GM23338 (cell line): ENCODE results near the gene TMEM273. TPM values are rescaled to one million over a fixed set of nuclear protein-coding genes. Genes with fewer than 3 reads are reported as not detected.

Experiments used
- CREB1 ChIP-seq: fragments of 250-450 bp; sonication (Bioruptor Pico); IDR thresholded peaks from 2 replicates; pipeline ENCODE4 v1.5.0; 2020; ENCODE audit warnings: low read depth, mild to moderate bottlenecking, moderate library complexity
- CTCF ChIP-seq, 2 experiments: fragments of 200-600 bp in 1 of 2; sonication (generic) in 1 of 2; conservative IDR thresholded peaks; 2 replicates each; pipeline versions ENCODE4 v1.5.1 to v1.6.1; 2016 to 2017; ENCODE audit warnings: antibody characterized with exemption in 2 of 2, low read depth in 2 of 2, mild to moderate bottlenecking in 2 of 2, moderate library complexity in 1 of 2
- ETS1 ChIP-seq: IDR thresholded peaks from 2 replicates; pipeline ENCODE4 v1.6.1; 2016; ENCODE audit warnings: antibody characterized with exemption
- EZH2 ChIP-seq: fragments of 200-600 bp; sonication (generic); IDR thresholded peaks from one replicate; pipeline ENCODE4 v1.8.0; 2017; ENCODE audit warnings: antibody characterized with exemption, mild to moderate bottlenecking, low read depth; ENCODE audit not compliant: unreplicated experiment
- EZH2phosphoT487 ChIP-seq: fragments of 200-600 bp; sonication (generic); IDR thresholded peaks from one replicate; pipeline ENCODE4 v1.8.1; 2018; ENCODE audit warnings: antibody characterized with exemption; ENCODE audit not compliant: unreplicated experiment
- JUNB ChIP-seq: IDR thresholded peaks from one replicate; pipeline ENCODE4 v1.6.1; 2016; ENCODE audit warnings: antibody characterized with exemption; ENCODE audit not compliant: unreplicated experiment
- POLR2AphosphoS5 ChIP-seq: IDR thresholded peaks from 2 replicates; pipeline ENCODE4 v1.6.1; 2016; ENCODE audit warnings: antibody characterized with exemption, low read depth
- ZNF331 ChIP-seq: fragments of 250-450 bp; sonication (Bioruptor Pico); IDR thresholded peaks from 2 replicates; pipeline ENCODE4 v1.5.0; 2020; ENCODE audit warnings: low read depth, mild to moderate bottlenecking, moderate library complexity
- ZNF462 ChIP-seq: fragments of 250-450 bp; sonication (Bioruptor Pico); IDR thresholded peaks from 2 replicates; pipeline ENCODE4 v1.5.0; 2020; ENCODE audit warnings: mild to moderate bottlenecking, moderate library complexity
- polyA plus RNA-seq: library from polyadenylated mRNA; unstranded; fragments of >200 nt; fragmentation: Nextera tagmentation; extraction: Ambion mirVana; gene quantifications from 2 replicates; pipeline ENCODE4 v1.2.1, GENCODE V29; 2016
- total RNA-seq: library from RNA; depleted of rRNA; stranded (reverse); fragments of >200 nt; shearing (Covaris generic); gene quantifications from 2 replicates; pipeline ENCODE4 v1.2.3, GENCODE V29; 2014

The TMEM273 gene
- total and polyA plus RNA-seq, 2 experiments from 2014 or later: not detected

- TF ChIP-seq ZNF462 (CRISPR knock-in tag) (no peak), JUNB (no peak), EZH2phosphoT487 (no peak), ZNF331 (no peak), POLR2AphosphoS5 (no peak), ETS1 (no peak), EZH2 (no peak), CTCF (conservative IDR thresholded peaks at IDR 0.05; ENCODE audit: low read depth in 2 of 2) (no peak), CREB1 (no peak)
Measured at GRCh38 chr10:49235392-49235791, 47.2 kb upstream of the TMEM273 start (continued).
